Esophagus muscularis mucosa (tissue), 4 donors: ENCODE measurements around the gene SLC22A13.

ENCODE experiments used
- EP300 ChIP-seq: sonication (generic); formaldehyde crosslinking; IDR thresholded peaks from one replicate; pipeline ENCODE4 v1.6.1; 2017; ENCODE audit warnings: antibody characterized with exemption
- POLR2A ChIP-seq: fragments of 450-650 bp; IDR thresholded peaks from one replicate; pipeline ENCODE4 v1.6.1; 2017; ENCODE audit warnings: antibody characterized with exemption, moderate library complexity, mild to moderate bottlenecking, low read depth
- TF ChIP-seq, protein P1 (sequence below), 3 experiments: fragments of 200-600 bp in 2 of 3; fragments of 450-650 bp in 1 of 3; sonication (generic) in 2 of 3; IDR thresholded peaks; one replicate each; pipeline ENCODE4 v1.5.1; 2017 to 2019; ENCODE audit warnings: antibody characterized with exemption in 3 of 3, mild to moderate bottlenecking in 2 of 3, moderate library complexity in 1 of 3

DNA sequence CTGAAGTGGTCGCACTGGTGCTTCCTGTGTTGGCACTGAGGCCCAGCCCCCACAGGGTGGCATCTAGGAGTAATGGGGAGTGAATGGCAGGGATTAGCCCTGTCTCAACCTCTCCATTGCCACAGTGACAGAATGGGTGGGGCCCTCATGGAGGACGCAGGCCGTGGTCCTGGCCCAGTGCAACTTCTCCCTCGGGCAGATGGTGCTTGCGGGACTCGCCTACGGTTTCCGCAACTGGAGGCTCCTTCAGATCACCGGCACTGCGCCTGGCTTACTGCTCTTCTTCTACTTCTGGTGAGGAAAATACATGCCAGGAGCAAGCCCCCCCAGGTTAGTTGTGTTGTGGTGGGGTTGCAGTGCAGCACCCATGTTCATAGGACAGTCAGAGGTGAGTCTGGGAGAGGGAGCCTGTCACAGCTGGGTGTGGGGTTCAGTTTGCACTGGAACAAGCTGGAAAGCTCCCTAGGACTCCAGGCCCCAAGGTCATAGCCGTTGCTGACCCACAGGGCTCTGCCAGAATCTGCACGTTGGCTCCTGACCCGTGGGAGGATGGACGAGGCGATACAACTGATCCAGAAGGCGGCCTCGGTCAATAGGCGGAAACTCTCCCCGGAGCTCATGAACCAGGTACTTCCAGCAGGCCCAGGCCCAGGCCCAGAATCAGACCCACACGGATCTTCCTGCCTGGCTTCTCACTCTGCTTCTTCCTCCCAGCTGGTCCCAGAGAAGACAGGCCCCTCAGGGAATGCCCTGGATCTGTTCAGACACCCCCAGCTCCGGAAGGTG lies 9.4 kb downstream of the SLC22A13 start:
- TF ChIP-seq EP300 (no peak), POLR2A (no peak)
- TF ChIP-seq, protein P1, sequence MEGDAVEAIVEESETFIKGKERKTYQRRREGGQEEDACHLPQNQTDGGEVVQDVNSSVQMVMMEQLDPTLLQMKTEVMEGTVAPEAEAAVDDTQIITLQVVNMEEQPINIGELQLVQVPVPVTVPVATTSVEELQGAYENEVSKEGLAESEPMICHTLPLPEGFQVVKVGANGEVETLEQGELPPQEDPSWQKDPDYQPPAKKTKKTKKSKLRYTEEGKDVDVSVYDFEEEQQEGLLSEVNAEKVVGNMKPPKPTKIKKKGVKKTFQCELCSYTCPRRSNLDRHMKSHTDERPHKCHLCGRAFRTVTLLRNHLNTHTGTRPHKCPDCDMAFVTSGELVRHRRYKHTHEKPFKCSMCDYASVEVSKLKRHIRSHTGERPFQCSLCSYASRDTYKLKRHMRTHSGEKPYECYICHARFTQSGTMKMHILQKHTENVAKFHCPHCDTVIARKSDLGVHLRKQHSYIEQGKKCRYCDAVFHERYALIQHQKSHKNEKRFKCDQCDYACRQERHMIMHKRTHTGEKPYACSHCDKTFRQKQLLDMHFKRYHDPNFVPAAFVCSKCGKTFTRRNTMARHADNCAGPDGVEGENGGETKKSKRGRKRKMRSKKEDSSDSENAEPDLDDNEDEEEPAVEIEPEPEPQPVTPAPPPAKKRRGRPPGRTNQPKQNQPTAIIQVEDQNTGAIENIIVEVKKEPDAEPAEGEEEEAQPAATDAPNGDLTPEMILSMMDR (IDR thresholded peaks at IDR 0.05): no peak
